HG03342 (cell line): ENCODE results near the gene GBP4.

Source experiments
- ATAC-seq: cut with Tn5 transposase; IDR thresholded peaks from one replicate; pipeline ENCODE4 v1.9.1; 2021; ENCODE audit warnings: mild to moderate bottlenecking, moderate library complexity; ENCODE audit not compliant: unreplicated experiment

The GBP4 gene

DNA sequence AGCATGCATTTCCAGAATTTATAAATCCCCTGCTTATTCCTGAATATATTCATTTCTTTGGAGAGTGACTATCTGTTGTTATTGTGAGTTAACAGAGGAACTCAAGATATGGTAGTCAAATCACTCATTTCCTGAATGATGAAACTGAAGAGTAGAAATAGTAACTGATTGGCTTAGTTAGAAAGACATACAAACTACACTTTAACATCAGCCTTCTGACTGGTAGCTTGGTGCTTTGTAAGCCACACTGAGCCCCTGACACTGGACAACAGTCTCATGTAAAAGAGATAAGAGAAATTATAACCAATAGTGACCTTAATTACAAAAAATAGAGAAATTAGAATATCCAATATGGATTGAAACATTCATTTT is 27.7 kb downstream of the GBP4 start:
- ATAC-seq = no peak

DNA sequence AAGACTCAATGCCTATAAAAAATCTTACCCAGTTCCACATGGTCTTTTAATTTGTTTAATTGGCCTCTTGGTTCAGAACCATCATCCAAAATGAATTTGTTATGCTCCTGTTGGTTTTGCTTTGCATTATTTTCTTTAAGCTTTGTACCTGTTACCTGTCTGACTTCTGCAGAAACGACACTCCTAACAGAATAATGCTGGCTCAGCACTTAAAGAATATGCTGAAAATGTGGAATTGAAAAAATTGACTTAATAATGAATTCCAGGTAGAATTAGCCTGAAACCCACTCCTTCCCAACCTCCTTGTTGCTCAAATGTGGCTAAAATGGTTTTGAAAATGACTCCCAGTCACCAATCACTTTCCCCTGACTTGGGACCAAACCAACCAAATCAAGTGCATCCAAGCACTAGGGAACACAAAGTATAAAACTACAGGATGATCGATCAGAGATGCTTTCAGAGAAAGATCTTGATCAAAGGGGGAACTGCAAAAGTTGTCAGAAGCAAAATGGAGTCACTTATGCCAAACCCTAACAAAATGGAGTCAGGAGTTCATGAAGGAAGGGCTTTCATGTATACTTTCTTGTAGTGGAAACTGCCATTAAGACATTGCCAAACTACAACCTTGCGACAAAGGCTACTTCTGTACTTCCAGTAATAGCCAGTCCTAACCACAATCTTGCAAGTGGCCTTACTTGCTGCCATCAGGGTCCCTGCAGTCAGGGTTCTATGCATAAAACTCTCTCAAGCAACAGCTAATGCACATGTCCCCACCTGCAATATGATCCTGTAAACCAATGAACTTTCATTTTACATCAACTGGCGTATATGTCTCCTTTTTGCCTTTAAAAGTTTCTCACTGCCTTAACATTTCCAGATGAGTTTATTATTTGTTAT is 28.3 kb downstream of the GBP4 start:
- no peak for ATAC-seq

DNA sequence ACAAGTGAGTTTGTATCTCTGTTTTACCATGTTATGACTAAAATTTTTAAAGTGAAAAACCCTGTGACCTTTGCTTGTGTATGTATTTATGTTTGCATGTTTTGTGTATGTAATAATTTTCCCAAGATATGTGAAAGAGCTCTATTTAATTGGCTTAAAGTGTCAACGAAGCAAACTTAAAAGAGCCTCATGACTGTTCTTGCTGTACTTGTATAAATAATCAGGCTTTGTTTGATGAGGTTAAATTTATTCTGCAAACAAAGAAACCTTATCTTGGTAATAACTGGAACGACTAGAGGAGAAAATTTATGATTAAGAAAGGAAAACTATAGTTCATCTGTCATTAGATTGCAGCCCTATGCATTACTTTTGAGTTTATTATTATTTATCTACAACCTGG is 29.6 kb downstream of the GBP4 start:
- ATAC-seq = no peak

DNA sequence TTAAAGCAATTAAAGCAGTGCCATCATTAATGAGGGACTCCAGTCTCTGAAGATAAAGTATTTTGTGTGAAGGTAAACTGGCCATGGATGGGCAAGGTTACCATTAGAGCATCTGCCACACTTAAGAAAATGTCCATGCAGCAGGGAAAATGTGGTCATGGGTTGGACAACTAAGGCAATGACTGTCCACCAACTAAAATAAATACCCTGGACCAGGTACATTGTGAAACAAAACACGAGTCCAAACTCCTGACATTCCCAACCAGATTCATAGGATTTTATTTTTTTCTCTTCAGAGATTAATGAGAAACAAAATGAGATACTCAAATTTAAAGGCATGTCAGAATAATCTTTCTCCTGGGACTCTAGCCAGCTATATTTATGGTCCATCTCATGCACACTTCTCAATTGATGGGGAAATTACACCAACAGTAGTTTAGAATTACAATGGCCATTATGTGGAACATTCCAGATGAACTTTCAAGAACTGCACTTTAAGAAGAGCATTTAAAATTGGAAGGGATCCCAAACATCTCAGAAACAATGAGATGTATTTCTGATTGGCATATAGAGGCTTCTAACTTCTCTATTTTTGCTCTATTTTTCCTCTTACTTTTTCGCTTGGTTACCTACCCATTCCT is 31.0 kb downstream of the GBP4 start:
- ATAC-seq = no peak

DNA sequence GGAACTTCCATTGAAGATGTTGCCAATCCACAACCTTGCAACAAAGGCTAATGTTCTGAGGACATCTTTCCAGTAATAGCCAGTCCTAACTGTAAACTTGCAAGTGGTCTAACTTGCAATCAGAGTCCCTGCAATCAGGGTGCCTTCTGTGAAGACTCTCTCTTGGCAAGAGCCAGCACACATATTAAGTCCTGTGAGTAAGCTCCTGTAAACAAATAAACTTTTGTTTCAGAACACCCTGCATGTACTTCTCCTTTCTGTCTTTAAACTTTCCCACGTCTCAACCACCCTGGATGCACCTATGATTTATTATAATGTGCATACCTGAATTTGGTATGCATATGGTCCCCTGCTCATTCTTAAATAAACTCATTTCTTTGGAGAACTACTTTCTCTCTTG is 32.0 kb downstream of the GBP4 start:
- ATAC-seq = no peak

DNA sequence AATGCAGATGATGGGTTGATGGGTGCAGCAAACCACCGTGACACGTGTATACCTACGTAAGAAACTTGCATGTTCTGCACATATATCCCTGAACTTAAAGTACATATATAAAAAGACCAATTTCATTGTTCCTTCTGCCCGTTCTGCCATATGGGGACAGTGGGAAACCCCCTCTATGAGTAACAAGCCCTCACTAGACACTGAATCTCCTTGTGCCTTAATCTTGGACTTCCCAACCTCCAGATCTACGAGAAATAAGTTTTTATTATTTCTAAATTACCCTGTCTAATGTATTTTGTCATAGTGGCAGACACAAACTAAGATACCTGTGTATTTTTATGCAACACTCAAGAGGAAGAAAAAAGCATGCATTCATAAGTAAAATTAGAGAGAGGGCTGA is 32.9 kb downstream of the GBP4 start:
- no peak for ATAC-seq

DNA sequence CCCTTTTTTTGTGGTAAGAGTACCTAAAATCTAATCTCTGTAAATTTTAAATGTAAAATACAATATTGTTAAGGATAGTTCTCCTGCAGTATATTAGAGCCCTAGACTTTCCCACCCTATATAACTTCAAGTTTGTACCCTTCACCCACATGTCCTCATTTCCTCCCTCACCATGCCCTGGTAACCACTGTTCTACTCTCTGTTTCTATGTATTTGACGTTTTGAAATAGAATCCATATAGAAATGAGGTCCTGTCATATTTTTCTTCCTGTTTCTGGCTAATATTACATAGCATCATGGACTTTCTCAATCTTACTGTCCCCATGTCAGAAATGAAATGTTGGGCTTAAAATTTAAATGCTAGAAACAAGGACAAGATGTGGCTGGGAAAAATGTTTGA is 47.7 kb downstream of the GBP4 start:
- ATAC-seq = no peak

DNA sequence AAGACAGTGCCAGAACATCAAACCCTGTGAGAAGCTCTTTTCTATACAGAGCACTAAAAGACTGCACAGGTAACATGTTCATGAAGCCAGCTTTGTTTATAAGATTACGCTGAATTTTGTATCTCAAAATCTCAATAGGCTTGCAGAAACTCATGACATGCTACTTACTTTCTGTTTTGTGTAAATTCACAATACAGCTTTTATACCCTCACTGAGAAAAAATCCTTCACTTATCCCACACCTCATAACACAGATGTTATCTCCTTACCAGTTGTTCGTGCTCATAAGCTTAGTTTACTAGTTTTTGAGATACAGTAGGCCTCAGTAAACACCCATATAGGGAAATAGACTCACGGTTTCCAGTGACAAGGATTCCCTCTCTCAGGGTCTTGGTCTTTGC is 48.8 kb downstream of the GBP4 start:
- ATAC-seq = no peak

DNA sequence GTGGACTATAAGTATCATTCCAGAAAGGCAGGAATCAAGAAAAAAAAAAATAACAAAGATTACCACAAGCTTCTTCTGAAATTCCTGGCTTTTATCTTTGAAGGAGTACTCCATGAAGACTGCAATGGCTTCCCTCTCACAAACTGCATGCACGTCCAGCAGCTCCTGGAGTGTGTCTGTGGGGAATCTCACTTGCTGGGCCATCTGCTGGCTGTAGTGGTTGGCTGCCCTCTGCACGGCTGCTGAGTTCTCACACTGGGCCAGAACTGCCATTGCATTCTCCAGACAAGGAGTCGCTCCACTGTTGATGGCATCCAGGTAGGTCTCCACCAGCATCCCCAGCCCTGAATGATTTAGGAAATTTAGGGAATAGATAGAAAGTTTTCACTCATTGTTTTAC is 49.5 kb downstream of the GBP4 start:
- ATAC-seq = no peak

DNA sequence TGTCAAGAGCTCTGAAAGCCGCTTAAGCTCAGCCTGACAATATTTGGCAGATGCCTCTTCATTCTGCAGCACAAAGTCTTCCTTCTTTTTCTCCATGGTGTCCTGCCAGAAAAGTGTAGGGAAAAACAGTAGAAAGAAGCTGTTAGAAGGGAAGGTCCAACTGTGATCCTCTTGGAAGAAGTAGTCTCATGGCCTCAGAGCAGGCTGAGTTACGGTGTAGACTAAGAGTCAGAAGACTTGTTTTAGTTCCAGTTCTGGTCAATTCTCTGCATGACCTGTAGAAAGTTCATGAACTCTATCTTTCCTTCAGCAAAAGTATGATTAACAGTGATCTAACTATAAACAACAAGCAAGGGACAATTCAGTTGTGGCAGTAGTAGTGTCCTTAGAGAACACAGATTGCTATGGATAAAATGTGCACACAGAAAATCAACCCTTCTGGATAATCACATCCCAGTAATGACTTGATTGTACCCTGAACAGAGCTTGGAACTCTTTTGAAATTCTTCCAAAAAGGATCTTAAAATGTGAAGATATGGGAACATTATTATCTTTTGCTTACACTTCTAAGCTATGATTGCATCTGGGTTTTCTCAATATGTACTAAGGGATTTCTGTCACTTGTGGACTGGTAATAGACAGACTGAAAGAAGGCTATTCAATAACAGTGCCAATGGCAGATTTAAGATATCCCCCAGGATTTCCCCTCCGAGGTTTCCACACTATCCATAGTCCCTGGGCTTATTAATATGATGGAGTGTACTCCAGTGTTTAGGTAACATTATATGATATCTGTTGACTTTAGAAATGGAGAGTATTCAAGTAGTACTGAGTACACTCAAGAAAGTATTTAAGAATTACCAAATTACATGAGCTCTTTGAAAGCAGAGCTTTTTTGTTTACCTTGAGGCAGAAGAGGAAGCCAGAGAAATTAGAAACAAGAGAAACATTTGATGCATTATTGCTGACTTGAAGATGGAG is 50.8 kb downstream of the GBP4 start:
- no peak for ATAC-seq

DNA sequence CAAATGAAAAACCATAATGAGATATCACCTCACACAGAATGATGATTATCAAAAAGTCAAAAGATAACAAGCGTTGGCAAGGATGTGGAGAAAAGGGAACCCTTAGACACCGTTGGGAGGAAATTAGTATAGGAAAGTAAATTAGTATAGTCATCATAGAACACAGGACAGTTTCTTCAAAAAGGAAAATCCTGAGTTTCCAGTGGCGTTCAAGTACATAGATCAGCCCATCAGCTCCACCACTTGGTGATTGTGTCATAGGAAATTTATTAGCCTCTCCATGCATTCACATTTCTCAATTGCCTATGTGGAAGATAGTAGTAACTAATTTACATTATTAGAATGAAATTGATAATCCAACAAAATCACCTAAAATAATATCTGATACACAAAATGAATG is 52.0 kb downstream of the GBP4 start:
- ATAC-seq = no peak

DNA sequence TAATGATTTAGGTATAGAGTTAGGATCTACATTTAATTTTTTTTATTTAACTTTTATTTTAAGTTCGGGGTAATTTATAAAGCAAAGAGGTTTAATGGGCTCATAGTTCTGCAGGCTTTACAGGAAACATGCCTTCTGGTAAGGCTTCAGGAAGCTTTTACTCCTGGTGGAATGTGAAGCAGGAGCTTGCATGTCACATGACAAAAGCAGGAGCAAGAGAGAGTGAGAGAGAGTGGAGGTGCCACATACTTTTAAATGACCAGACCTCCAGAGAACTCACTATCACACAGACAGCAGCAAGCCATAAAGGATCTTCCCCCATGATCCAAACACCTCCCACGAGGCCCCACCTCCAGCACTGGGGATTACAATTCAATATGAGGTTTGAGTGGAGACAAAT is 55.3 kb downstream of the GBP4 start:
- ATAC-seq = no peak

DNA sequence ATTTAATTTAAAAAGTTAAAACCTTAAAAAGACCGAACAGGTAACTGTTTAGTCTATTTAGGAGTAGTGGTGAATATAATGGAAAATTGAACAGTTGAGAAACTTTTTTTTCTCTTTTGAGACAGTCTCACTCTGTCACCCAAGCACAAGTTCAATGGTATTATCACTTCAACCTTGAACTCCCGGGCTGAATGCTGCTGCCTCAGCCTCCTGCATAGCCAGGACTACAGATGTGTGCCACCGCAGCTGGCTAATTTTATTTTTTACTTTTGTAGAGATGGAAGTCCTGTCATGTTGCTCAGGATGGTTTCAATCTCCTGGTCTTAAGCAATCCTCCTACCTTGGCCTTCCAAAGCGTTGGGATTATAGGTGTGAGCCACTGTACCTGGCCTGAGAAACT is 56.6 kb downstream of the GBP4 start:
- ATAC-seq = no peak

DNA sequence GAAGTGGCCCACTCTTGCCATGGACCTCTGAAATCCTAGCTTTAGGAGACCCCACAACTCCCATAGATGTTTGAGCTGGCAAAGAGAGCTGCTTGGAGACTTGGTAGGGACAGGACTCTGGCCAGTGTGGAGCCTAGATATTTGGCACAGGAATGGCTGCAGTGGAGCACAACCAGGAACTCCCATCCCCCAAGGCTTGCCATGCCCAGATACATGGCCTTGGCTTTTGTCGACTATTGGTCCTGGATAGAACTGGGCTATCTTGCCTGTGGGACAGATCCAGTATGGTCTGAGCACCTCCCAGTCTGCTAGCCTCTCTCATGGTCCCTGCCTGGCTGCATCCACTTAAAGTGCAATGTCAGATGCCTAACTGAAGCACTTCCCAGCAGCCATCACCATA is 65.0 kb downstream of the GBP4 start:
- no peak for ATAC-seq
